Adrenal gland (tissue), 19 donors: ENCODE measurements around the gene LFNG. TPM values are rescaled to one million over a fixed set of nuclear protein-coding genes. Genes with fewer than 3 reads are reported as not detected.

Source experiments
- DNase-seq, 7 donors: peaks; one replicate each; pipeline ENCODE4 v3.0.0-alpha.2; 2019 to 2020
- H3K27ac ChIP-seq, 5 donors: fragments of 200-600 bp; sonication (generic) in 4 of 5; 1 replicate in 3 of 5; 2 replicates in 2 of 5; pipeline versions ENCODE4 v1.5.1 to v1.8.0; 2016 to 2020; ENCODE audit warnings: mild to moderate bottlenecking in 1 of 5
- H3K27me3 ChIP-seq: fragments of 200-600 bp; 2 replicates; pipeline ENCODE4 v1.8.0; 2021
- H3K36me3 ChIP-seq, 2 donors: fragments of 200-600 bp; replicated peaks in 1 of 2; 1 replicate in 1 of 2; 2 replicates in 1 of 2; pipeline versions ENCODE4 v1.5.1 to v1.8.0; 2018 to 2022
- H3K4me1 ChIP-seq, 2 donors: fragments of 200-600 bp; replicated peaks in 1 of 2; 1 replicate in 1 of 2; 2 replicates in 1 of 2; pipeline versions ENCODE4 v1.5.1 to v1.8.0; 2018 to 2021
- H3K4me3 ChIP-seq, 4 donors: fragments of 200-600 bp; sonication (generic) in 3 of 4; one replicate each; pipeline ENCODE4 v1.5.1; 2016 to 2018
- H3K9me3 ChIP-seq, 3 donors: fragments of 200-600 bp; sonication (generic) in 1 of 3; replicated peaks in 1 of 3; 1 replicate in 2 of 3; 2 replicates in 1 of 3; pipeline versions ENCODE4 v1.5.1 to v1.8.0; 2016 to 2021
- POLR2A ChIP-seq, 2 donors: fragments of 450-650 bp; IDR thresholded peaks; one replicate each; pipeline ENCODE4 v1.6.1; 2017; ENCODE audit warnings: antibody characterized with exemption in 2 of 2, mild to moderate bottlenecking in 2 of 2, moderate library complexity in 1 of 2
- WGBS, 4 donors: extraction: QIAGEN DNeasy Blood & Tissue Kit in 2 of 4; methylation state at CpG; one replicate each; pipeline versions ENCODE4 v1.1.5 to v1.1.7; 2013 to 2017; 5-methylcytosine and 5-hydroxymethylcytosine counted together
- intact Hi-C, 2 donors: fragments of 100-400 bp; cut with DNase I; formaldehyde crosslinking; loops; one replicate each; pipeline versions ENCODE4 v1.14.1 to v1.15.0; 2022 to 2023
- long read RNA-seq, 10 donors: library from polyadenylated mRNA in 3 of 10; unstranded in 2 of 10; stranded (forward) in 1 of 10; transcript quantifications; one replicate each; pipeline ENCODE4 v2.0.0 and lab custom pipeline, GENCODE V29; 2021 to 2026
- polyA plus RNA-seq, 3 donors: library from polyadenylated mRNA; stranded (reverse); fragments of 200-250 nt in 2 of 3; fragments of 350-450 nt in 1 of 3; fragmentation: Illumina TruSeq in 1 of 3; extraction: RNeasy Lipid Tissue Mini Kit (QIAGEN cat#74804) in 1 of 3; gene quantifications; one replicate each; pipeline ENCODE4 v1.2.3, GENCODE V29; 2013 to 2014
- total RNA-seq, 9 donors: library from RNA; depleted of rRNA in 4 of 9; stranded (reverse); fragments of >200 nt in 4 of 9; fragments of 120-200 nt in 1 of 9; fragmentation: NEBNext Ultra II Directional in 1 of 9; extraction: Animal tissue kit (Norgen Biotek cat#: 25700) in 1 of 9; gene quantifications; one replicate each; pipeline versions ENCODE4 v1.1.0 to v1.2.4, GENCODE V29; 2013 to 2023
- TF ChIP-seq, protein P1 (sequence below), 6 experiments: fragments of 450-650 bp in 4 of 6; fragments of 200-600 bp in 2 of 6; sonication (generic) in 1 of 6; IDR thresholded peaks; 1 replicate in 5 of 6; 2 replicates in 1 of 6; pipeline versions ENCODE4 v1.5.1 to v1.8.0; 2016 to 2021; ENCODE audit warnings: antibody characterized with exemption in 6 of 6, mild to moderate bottlenecking in 2 of 6, moderate library complexity in 1 of 6
- donor health status: healthy with polysubstance abuse.
- donor health status: Bipolar disorder and iron deficiency.
- donor health status: DM: yes; HTN: yes; CAD: no.
- donor health status: DM: no; HTN: no; CAD: no.
- donor health status: DM: no; HTN: no; CAD: no.
- donor health status: DM: yes; HTN: yes; CAD: no.

The LFNG gene, protein sequence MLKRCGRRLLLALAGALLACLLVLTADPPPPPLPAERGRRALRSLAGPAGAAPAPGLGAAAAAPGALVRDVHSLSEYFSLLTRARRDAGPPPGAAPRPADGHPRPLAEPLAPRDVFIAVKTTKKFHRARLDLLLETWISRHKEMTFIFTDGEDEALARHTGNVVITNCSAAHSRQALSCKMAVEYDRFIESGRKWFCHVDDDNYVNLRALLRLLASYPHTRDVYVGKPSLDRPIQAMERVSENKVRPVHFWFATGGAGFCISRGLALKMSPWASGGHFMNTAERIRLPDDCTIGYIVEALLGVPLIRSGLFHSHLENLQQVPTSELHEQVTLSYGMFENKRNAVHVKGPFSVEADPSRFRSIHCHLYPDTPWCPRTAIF
- total RNA-seq (10 to 100 TPM in 6 of 9 donors, 1 to 10 TPM in 3; 3.7 to 26.1 (median 13.0) TPM), polyA plus RNA-seq (10 to 100 TPM in 2 of 3 donors, 1 to 10 TPM in 1; 1.4 to 20.7 (median 15.5) TPM)
- long read RNA-seq, donor 1, partial matches to known transcripts, result 0 of 1 reads
- long read RNA-seq, donor 1, other reads (novel, unspliced or antisense), result 0 of 1 reads
- long read RNA-seq, donor 2, partial matches to known transcripts, result 0 of 1 reads
- long read RNA-seq, donor 2, other reads (novel, unspliced or antisense), result 0 of 1 reads
- long read RNA-seq, donor 3, result 0 reads
- long read RNA-seq, donor 4, result 0 reads
- long read RNA-seq, donor 5, transcript LFNG-201 (8 exons, 2,377 nt), result major isoform, 8 of 8 reads
- long read RNA-seq, donor 5, partial matches to known transcripts, result 0 of 8 reads
- long read RNA-seq, donor 5, other reads (novel, unspliced or antisense), result 0 of 8 reads
- long read RNA-seq, donor 6, result 0 reads
- long read RNA-seq, donor 7, result 0 reads
- long read RNA-seq, donor 8, partial matches to known transcripts, result 0 of 1 reads
- long read RNA-seq, donor 8, other reads (novel, unspliced or antisense), result 0 of 1 reads
- long read RNA-seq, donor 9, partial matches to known transcripts, result 0 of 1 reads
- long read RNA-seq, donor 9, other reads (novel, unspliced or antisense), result 0 of 1 reads
- long read RNA-seq, donor 10, result 0 reads

GRCh38 chr7:2519119-2519930 is at the start of gene LFNG:
TSS of gene LFNG (plus strand) at chr7:2519774. CDS start at chr7:2519862, 88 bp downstream.
- Histone ChIP-seq H3K27ac (peak within 1 kb of the TSS in 2 of 5 donors; percentile 57 to 85), H3K9me3 (no peaks in the 10 kb centered on the region), H3K27me3 (no peaks in the 10 kb centered on the region), H3K4me1 (peaks cover 32 to 44% of the 10 kb centered on the region in 2 donors), H3K4me3 (peak within 1 kb of the TSS in 2 of 4 donors; percentile 23 to 71), H3K36me3 (no peaks in the 10 kb centered on the region)
- peak; percentile 90 to 91 for TF ChIP-seq POLR2A (IDR thresholded peaks at IDR 0.05)
- TF ChIP-seq, protein P1, sequence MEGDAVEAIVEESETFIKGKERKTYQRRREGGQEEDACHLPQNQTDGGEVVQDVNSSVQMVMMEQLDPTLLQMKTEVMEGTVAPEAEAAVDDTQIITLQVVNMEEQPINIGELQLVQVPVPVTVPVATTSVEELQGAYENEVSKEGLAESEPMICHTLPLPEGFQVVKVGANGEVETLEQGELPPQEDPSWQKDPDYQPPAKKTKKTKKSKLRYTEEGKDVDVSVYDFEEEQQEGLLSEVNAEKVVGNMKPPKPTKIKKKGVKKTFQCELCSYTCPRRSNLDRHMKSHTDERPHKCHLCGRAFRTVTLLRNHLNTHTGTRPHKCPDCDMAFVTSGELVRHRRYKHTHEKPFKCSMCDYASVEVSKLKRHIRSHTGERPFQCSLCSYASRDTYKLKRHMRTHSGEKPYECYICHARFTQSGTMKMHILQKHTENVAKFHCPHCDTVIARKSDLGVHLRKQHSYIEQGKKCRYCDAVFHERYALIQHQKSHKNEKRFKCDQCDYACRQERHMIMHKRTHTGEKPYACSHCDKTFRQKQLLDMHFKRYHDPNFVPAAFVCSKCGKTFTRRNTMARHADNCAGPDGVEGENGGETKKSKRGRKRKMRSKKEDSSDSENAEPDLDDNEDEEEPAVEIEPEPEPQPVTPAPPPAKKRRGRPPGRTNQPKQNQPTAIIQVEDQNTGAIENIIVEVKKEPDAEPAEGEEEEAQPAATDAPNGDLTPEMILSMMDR (IDR thresholded peaks at IDR 0.05), result peak in 1 of 6 experiments; percentile 24
- 0 to 1% (median 1%) methylated on average over 56 to 86 of the region's 95 CpGs; no CpG with 5 or more reads in 1 of the 4 donors for WGBS, 4 donors
- peak; percentile 80 to 90 (median 89) for DNase-seq
- intact Hi-C loops, result loop anchor here in 1 of 2 donors (2.0 kb wide), 1 partner anchor 41 kb away; no protein-coding TSS in a partner anchor

- TF ChIP-seq, protein P1 (IDR thresholded peaks at IDR 0.05), result no peak
- TF ChIP-seq POLR2A (IDR thresholded peaks at IDR 0.05), result no peak
- peaks cover 3% of the 10 kb centered on the region for H3K27me3 ChIP-seq
- H3K4me1 ChIP-seq, result no peaks in the 10 kb centered on the region
- no peak for DNase-seq
- H3K4me3 ChIP-seq, result no peak overlapping the region
- H3K9me3 ChIP-seq, result no peaks in the 10 kb centered on the region
- no peaks in the 10 kb centered on the region for H3K36me3 ChIP-seq
- WGBS, 4 donors, result 67 to 77% (median 71%) methylated on average over 12 to 19 of the region's 19 CpGs
- H3K27ac ChIP-seq, result no peak overlapping the region
- intact Hi-C loops, result loop anchor here (10.0 kb wide), 2 partner anchors 194 to 214 kb away; partner anchors contain the start of gene AMZ1 (in 1 of the 2)
Observed at GRCh38 chr7:2470204-2471021, 49.2 kb upstream of the LFNG start.

DNA sequence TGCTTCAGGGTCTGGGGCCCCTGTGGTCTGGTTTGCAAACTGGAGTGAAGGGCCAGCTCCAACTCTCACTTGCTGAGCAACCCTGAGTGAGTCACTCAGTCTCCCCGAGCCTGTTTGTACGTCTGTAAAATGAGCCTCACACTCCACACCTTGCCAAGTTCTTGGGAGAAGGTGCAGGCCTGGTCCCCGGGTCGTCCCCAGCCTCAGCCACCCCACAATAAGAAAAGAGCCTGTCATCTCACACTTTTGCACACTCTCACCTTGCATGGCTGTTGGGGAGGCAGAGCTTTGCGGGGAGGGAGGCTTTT is 48.6 kb upstream of the LFNG start:
- intact Hi-C loops, result loop anchor here (10.0 kb wide), 2 partner anchors 194 to 214 kb away; partner anchors contain the start of gene AMZ1 (in 1 of the 2)
- H3K4me3 ChIP-seq, result no peak overlapping the region
- peaks cover 4% of the 10 kb centered on the region for H3K27me3 ChIP-seq
- DNase-seq, result no peak
- no peak for TF ChIP-seq POLR2A (IDR thresholded peaks at IDR 0.05)
- TF ChIP-seq, protein P1 (IDR thresholded peaks at IDR 0.05), result no peak
- H3K9me3 ChIP-seq, result no peaks in the 10 kb centered on the region
- H3K27ac ChIP-seq, result no peak overlapping the region
- no peaks in the 10 kb centered on the region for H3K4me1 ChIP-seq
- 12 to 56% (median 42%) methylated on average over 3 to 5 of the region's 5 CpGs for WGBS, 4 donors
- H3K36me3 ChIP-seq, result no peaks in the 10 kb centered on the region
